ENCODE measurements around the gene AAMDC. TPM values are rescaled to one million over a fixed set of nuclear protein-coding genes. Genes with fewer than 3 reads are reported as not detected.
A peak's percentile ranks its signal among the peaks of the same experiment; 100 is the strongest.

AAMDC gene
- total RNA-seq, 1 donor from 2014 or later, result 30.0 TPM

- Mint-ChIP-seq H3K36me3 (peaks cover 3% of the 10 kb centered on the region), H3K9me3 (no peaks in the 10 kb centered on the region), H3K4me3 (no peak overlapping the region), H3K27me3 (ENCODE audit: low read depth) (no peaks in the 10 kb centered on the region), H3K4me1 (peaks cover 7% of the 10 kb centered on the region), H3K27ac (no peak overlapping the region)
- no peak for DNase-seq (ENCODE audit: low spot score in 2 of 2, unreplicated experiment in 2 of 2)
- TF ChIP-seq CTCF (IDR thresholded peaks at IDR 0.05; ENCODE audit: unreplicated experiment), result no peak
Measured at GRCh38 chr11:77779935-77780334, 41.0 kb upstream of the AAMDC start.

- no peaks in the 10 kb centered on the region for H3K27me3 Mint-ChIP-seq (ENCODE audit: low read depth)
- DNase-seq (ENCODE audit: low spot score in 2 of 2, unreplicated experiment in 2 of 2), result no peak
- no peak overlapping the region for H3K27ac Mint-ChIP-seq
Measured at GRCh38 chr11:77783025-77783424, 37.9 kb upstream of the AAMDC start.

GRCh38 chr11:77784572-77784971 lies 36.4 kb upstream of the AAMDC start:
- Mint-ChIP-seq H3K4me1 (peaks cover 3% of the 10 kb centered on the region), H3K36me3 (peaks cover 3% of the 10 kb centered on the region), H3K27me3 (ENCODE audit: low read depth) (no peaks in the 10 kb centered on the region), H3K9me3 (no peaks in the 10 kb centered on the region), H3K27ac (no peak overlapping the region), H3K4me3 (no peak overlapping the region)
- no peak for DNase-seq (ENCODE audit: low spot score in 2 of 2, unreplicated experiment in 2 of 2)
- no peak for TF ChIP-seq CTCF (IDR thresholded peaks at IDR 0.05; ENCODE audit: unreplicated experiment)

More at GRCh38 chr11:77783025-77783424, 37.9 kb upstream of the AAMDC start:
- TF ChIP-seq CTCF (IDR thresholded peaks at IDR 0.05; ENCODE audit: unreplicated experiment), result no peak
- peaks cover 8% of the 10 kb centered on the region for H3K4me1 Mint-ChIP-seq
- peaks cover 3% of the 10 kb centered on the region for H3K36me3 Mint-ChIP-seq
- no peaks in the 10 kb centered on the region for H3K9me3 Mint-ChIP-seq
- no peak overlapping the region for H3K4me3 Mint-ChIP-seq

GRCh38 chr11:77789061-77789730 lies 31.7 kb upstream of the AAMDC start:
- Mint-ChIP-seq H3K36me3 (peaks cover 39% of the 10 kb centered on the region), H3K9me3 (peaks cover 38% of the 10 kb centered on the region), H3K27me3 (ENCODE audit: low read depth) (no peaks in the 10 kb centered on the region), H3K27ac (peak overlapping the region; percentile 32), H3K4me1 (peaks cover 3% of the 10 kb centered on the region), H3K4me3 (no peak overlapping the region)
- TF ChIP-seq CTCF (IDR thresholded peaks at IDR 0.05; ENCODE audit: unreplicated experiment), result no peak
- no peak for DNase-seq (ENCODE audit: low spot score in 2 of 2, unreplicated experiment in 2 of 2)

GRCh38 chr11:77789731-77790476 lies 31.0 kb upstream of the AAMDC start:
- Mint-ChIP-seq H3K36me3 (peaks cover 44% of the 10 kb centered on the region), H3K27me3 (ENCODE audit: low read depth) (no peaks in the 10 kb centered on the region), H3K4me1 (peaks cover 3% of the 10 kb centered on the region), H3K9me3 (peaks cover 43% of the 10 kb centered on the region), H3K4me3 (no peak overlapping the region), H3K27ac (no peak overlapping the region)
- no peak for TF ChIP-seq CTCF (IDR thresholded peaks at IDR 0.05; ENCODE audit: unreplicated experiment)
- DNase-seq (ENCODE audit: low spot score in 2 of 2, unreplicated experiment in 2 of 2), result no peak

All from mesothelial cell of epicardium (in vitro differentiated cells).